ENCODE results near the gene SCAF4. TPM values are rescaled to one million over a fixed set of nuclear protein-coding genes. Genes with fewer than 3 reads are reported as not detected.

The SCAF4 gene, protein sequence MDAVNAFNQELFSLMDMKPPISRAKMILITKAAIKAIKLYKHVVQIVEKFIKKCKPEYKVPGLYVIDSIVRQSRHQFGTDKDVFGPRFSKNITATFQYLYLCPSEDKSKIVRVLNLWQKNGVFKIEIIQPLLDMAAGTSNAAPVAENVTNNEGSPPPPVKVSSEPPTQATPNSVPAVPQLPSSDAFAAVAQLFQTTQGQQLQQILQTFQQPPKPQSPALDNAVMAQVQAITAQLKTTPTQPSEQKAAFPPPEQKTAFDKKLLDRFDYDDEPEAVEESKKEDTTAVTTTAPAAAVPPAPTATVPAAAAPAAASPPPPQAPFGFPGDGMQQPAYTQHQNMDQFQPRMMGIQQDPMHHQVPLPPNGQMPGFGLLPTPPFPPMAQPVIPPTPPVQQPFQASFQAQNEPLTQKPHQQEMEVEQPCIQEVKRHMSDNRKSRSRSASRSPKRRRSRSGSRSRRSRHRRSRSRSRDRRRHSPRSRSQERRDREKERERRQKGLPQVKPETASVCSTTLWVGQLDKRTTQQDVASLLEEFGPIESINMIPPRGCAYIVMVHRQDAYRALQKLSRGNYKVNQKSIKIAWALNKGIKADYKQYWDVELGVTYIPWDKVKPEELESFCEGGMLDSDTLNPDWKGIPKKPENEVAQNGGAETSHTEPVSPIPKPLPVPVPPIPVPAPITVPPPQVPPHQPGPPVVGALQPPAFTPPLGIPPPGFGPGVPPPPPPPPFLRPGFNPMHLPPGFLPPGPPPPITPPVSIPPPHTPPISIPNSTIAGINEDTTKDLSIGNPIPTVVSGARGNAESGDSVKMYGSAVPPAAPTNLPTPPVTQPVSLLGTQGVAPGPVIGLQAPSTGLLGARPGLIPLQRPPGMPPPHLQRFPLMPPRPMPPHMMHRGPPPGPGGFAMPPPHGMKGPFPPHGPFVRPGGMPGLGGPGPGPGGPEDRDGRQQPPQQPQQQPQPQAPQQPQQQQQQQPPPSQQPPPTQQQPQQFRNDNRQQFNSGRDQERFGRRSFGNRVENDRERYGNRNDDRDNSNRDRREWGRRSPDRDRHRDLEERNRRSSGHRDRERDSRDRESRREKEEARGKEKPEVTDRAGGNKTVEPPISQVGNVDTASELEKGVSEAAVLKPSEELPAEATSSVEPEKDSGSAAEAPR
- total RNA-seq, result 4.3 and 5.4 TPM in 2 replicates

DNA sequence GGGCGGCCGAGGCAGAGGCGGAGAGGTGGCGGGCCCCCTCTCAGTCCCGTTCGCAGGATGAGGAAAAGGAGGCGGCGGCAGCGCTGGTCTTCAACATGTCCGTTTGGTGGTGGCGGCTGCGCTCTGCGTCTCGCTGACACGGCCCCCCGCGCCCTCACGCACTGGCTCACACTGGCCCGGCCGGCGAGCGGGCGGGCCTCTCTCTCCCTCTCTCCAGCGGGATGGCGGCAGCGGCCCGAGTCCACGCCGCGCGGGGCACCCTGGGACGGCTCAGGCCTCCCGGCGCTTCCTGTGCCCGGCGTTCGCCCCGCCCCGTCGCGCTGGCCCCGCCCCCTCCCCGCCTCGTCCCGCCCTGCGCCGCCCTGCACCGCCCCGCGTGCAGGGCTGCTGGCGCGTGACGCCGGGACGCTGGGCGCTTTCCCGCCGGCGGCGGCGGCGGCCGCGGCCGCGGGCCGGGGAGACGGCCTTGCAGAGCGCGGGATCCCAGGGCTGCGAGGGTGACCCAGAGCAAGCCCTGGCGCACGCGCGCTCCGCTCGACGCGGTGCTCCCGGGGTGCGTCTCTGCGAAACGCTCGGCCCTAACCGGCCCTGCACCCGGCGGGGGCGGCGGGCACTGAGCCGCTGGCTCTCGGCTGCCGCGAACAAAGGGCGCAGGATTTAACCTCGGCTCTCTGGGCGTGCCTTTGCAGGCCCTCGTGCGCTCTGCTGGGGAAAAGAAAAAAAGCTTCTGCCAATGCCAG, at the start of gene SCAF4:
Gene SCAF4 (minus strand): TSS at position 262 of the 740 bp plus-strand sequence. CDS start 426 bp downstream, outside the sequence.

DNA sequence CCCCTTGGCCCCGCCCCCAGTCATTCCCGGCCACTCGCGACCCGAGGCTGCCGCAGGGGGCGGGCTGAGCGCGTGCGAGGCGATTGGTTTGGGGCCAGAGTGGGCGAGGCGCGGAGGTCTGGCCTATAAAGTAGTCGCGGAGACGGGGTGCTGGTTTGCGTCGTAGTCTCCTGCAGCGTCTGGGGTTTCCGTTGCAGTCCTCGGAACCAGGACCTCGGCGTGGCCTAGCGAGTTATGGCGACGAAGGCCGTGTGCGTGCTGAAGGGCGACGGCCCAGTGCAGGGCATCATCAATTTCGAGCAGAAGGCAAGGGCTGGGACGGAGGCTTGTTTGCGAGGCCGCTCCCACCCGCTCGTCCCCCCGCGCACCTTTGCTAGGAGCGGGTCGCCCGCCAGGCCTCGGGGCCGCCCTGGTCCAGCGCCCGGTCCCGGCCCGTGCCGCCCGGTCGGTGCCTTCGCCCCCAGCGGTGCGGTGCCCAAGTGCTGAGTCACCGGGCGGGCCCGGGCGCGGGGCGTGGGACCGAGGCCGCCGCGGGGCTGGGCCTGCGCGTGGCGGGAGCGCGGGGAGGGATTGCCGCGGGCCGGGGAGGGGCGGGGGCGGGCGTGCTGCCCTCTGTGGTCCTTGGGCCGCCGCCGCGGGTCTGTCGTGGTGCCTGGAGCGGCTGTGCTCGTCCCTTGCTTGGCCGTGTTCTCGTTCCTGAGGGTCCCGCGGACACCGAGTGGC, 72.2 kb downstream of the SCAF4 start, which contains the start of gene SOD1:
Gene SOD1 (plus strand): TSS at position 158 of the 723 bp plus-strand sequence. CDS start 77 bp downstream, at position 235.

Other genes with a start within 250 kb of the SCAF4 start
- 408 and 430 TPM in 2 replicates for gene SOD1, start 72.4 kb downstream of the SCAF4 start, total RNA-seq
- under 0.01 TPM in 2 replicates for gene HUNK, start 140.9 kb upstream of the SCAF4 start, total RNA-seq

Data from bronchial smooth muscle cell (primary cell).